Kidney capillary endothelial cell (primary cell): ENCODE measurements around the gene PLEKHM1.

ENCODE experiments used
- DNase-seq: peaks from one replicate; pipeline ENCODE4 v3.0.0-alpha.2; 2018; ENCODE audit warnings: low spot score

PLEKHM1 gene

GRCh38 chr17:45398800-45399199 lies 91.7 kb downstream of the PLEKHM1 start:
- no peak for DNase-seq

GRCh38 chr17:45397796-45398195 lies 92.7 kb downstream of the PLEKHM1 start:
- DNase-seq: no peak

GRCh38 chr17:45396496-45397205 lies 93.9 kb downstream of the PLEKHM1 start:
- DNase-seq: no peak

- no peak for DNase-seq
These were observed 94.7 kb downstream of the PLEKHM1 start for GRCh38 chr17:45395569-45396415.

- DNase-seq: peak; percentile 78
These were observed 95.5 kb downstream of the PLEKHM1 start for GRCh38 chr17:45394913-45395568.

GRCh38 chr17:45394564-45394912 lies 96.0 kb downstream of the PLEKHM1 start:
- no peak for DNase-seq

GRCh38 chr17:45394091-45394490 lies 96.4 kb downstream of the PLEKHM1 start:
- DNase-seq: no peak

GRCh38 chr17:45393411-45393810 lies 97.1 kb downstream of the PLEKHM1 start:
- DNase-seq: no peak

GRCh38 chr17:45391918-45392317 lies 98.6 kb downstream of the PLEKHM1 start:
- no peak for DNase-seq

GRCh38 chr17:45391291-45391690 lies 99.2 kb downstream of the PLEKHM1 start:
- DNase-seq: no peak

- DNase-seq: no peak
These were observed 101.2 kb downstream of the PLEKHM1 start for GRCh38 chr17:45389354-45389753.

GRCh38 chr17:45388604-45389325 lies 101.8 kb downstream of the PLEKHM1 start:
- no peak for DNase-seq

- DNase-seq: no peak
These were observed 102.8 kb downstream of the PLEKHM1 start for GRCh38 chr17:45387739-45388138.

- DNase-seq: no peak
These were observed 104.3 kb downstream of the PLEKHM1 start for GRCh38 chr17:45386178-45386577.
